ENCODE measurements around the gene GRK4.
"Not testable (repeated sequence)": the region's sequence is repeated elsewhere in the genome, so short reads cannot be mapped to it uniquely, and the experiment has no call there.

- TF ChIP-seq EZH2 (IDR thresholded peaks at IDR 0.05; ENCODE audit: insufficient read depth, poor library complexity, severe bottlenecking); EZH2phosphoT487 (IDR thresholded peaks at IDR 0.05; ENCODE audit: insufficient read depth, low read depth): not testable (repeated sequence)
Observed at GRCh38 chr4:2918714-2919113, 44.7 kb upstream of the GRK4 start.

Measured in GM23248 (cell line).